Testis (tissue), 3 donors: ENCODE measurements around the gene GALNT17. TPM values are rescaled to one million over a fixed set of nuclear protein-coding genes. Genes with fewer than 3 reads are reported as not detected.

ENCODE experiments used
- DNase-seq: peaks from one replicate; pipeline ENCODE4 v3.0.0-alpha.2; 2019
- H3K27ac ChIP-seq, 2 donors: fragments of 200-600 bp; sonication (generic); one replicate each; pipeline ENCODE4 v1.5.1; 2019
- H3K27me3 ChIP-seq: fragments of 200-600 bp; sonication (generic); one replicate; pipeline ENCODE4 v1.5.1; 2019
- H3K36me3 ChIP-seq: fragments of 200-600 bp; sonication (generic); one replicate; pipeline ENCODE4 v1.5.1; 2017; ENCODE audit warnings: low read depth; ENCODE audit errors: missing control alignments
- H3K4me1 ChIP-seq: fragments of 200-600 bp; sonication (generic); one replicate; pipeline ENCODE4 v1.5.1; 2019
- H3K4me3 ChIP-seq, 2 donors: fragments of 200-600 bp; sonication (generic); one replicate each; pipeline ENCODE4 v1.5.1; 2017 to 2019
- H3K9me3 ChIP-seq: fragments of 200-600 bp; sonication (generic); one replicate; pipeline ENCODE4 v1.5.1; 2017
- CTCF ChIP-seq, 3 experiments: fragments of 450-650 bp in 2 of 3; fragments of 200-600 bp in 1 of 3; sonication (generic) in 1 of 3; IDR thresholded peaks; one replicate each; pipeline ENCODE4 v1.5.1; 2016 to 2019; ENCODE audit warnings: antibody characterized with exemption in 3 of 3, mild to moderate bottlenecking in 2 of 3, moderate library complexity in 1 of 3
- POLR2A ChIP-seq: fragments of 450-650 bp; IDR thresholded peaks from one replicate; pipeline ENCODE4 v1.6.1; 2017; ENCODE audit warnings: antibody characterized with exemption, mild to moderate bottlenecking, moderate library complexity
- WGBS, 2 donors: methylation state at CpG; one replicate each; pipeline ENCODE4 v1.1.5; 2018; 5-methylcytosine and 5-hydroxymethylcytosine counted together
- intact Hi-C: fragments of 100-400 bp; cut with DNase I; formaldehyde crosslinking; loops from one replicate; pipeline ENCODE4 v1.15.1; 2023; ENCODE audit warnings: low total_unique reads
- polyA plus RNA-seq: library from polyadenylated mRNA; stranded (reverse); fragments of 350-450 nt; fragmentation: Illumina TruSeq; extraction: RNeasy Lipid Tissue Mini Kit (QIAGEN cat#74804); gene quantifications from one replicate; pipeline ENCODE4 v1.2.3, GENCODE V29; 2014; ENCODE audit warnings: low read depth, low replicate concordance; ENCODE audit not compliant: insufficient read depth
- total RNA-seq, 2 donors: library from RNA; depleted of rRNA; stranded (reverse); fragments of >200 nt; gene quantifications; one replicate each; pipeline ENCODE4 v1.2.3, GENCODE V29; 2016

GALNT17 gene
- total and polyA plus RNA-seq, 3 donors from 2014 or later, result 10.9 to 39.1 (median 29.4) TPM

DNA sequence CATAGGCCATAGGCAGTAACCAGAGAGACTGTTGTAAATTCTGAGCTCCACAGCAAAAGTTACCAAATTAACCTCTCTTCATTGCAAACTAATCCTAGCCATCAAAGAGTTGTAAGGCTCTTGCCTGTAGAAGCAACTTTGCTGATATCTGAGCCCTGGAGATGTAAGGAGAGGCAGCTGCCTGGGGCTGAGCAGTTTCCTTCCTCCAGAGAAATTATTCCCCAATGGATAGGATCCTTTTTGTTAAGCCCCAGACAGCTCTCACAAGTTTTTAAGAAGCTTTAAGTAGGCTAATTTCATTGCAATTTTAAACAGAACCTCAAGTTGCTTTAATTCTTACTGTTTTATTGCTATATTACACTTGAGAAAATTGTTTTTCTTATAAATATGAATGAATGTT, 211.1 kb downstream of the GALNT17 start:
- H3K27ac ChIP-seq, result no peak overlapping the region
- no peak for TF ChIP-seq POLR2A
- TF ChIP-seq CTCF (IDR thresholded peaks at IDR 0.05), result no peak
- no peak overlapping the region for H3K4me3 ChIP-seq
- no peak for DNase-seq
- peaks cover 7% of the 10 kb centered on the region for H3K4me1 ChIP-seq
- intact Hi-C loops, result no loop called here
- no peaks in the 10 kb centered on the region for H3K27me3 ChIP-seq
- no peaks in the 10 kb centered on the region for H3K36me3 ChIP-seq
- H3K9me3 ChIP-seq, result no peaks in the 10 kb centered on the region

- H3K9me3 ChIP-seq, result no peaks in the 10 kb centered on the region
- TF ChIP-seq CTCF (IDR thresholded peaks at IDR 0.05) (no peak), POLR2A (no peak)
- H3K27me3 ChIP-seq, result no peaks in the 10 kb centered on the region
- H3K4me1 ChIP-seq, result peaks cover 7% of the 10 kb centered on the region
- DNase-seq, result peak; percentile 86
- no peak overlapping the region for H3K4me3 ChIP-seq
- H3K36me3 ChIP-seq, result no peaks in the 10 kb centered on the region
- WGBS, 2 donors, result 20 to 35% methylated on average over 1 of the region's 1 CpG
- H3K27ac ChIP-seq, result peak overlapping the region in 1 of 2 donors; percentile 22
- intact Hi-C loops, result no loop called here
Measured at GRCh38 chr7:71343892-71344291, 211.9 kb downstream of the GALNT17 start.

DNA sequence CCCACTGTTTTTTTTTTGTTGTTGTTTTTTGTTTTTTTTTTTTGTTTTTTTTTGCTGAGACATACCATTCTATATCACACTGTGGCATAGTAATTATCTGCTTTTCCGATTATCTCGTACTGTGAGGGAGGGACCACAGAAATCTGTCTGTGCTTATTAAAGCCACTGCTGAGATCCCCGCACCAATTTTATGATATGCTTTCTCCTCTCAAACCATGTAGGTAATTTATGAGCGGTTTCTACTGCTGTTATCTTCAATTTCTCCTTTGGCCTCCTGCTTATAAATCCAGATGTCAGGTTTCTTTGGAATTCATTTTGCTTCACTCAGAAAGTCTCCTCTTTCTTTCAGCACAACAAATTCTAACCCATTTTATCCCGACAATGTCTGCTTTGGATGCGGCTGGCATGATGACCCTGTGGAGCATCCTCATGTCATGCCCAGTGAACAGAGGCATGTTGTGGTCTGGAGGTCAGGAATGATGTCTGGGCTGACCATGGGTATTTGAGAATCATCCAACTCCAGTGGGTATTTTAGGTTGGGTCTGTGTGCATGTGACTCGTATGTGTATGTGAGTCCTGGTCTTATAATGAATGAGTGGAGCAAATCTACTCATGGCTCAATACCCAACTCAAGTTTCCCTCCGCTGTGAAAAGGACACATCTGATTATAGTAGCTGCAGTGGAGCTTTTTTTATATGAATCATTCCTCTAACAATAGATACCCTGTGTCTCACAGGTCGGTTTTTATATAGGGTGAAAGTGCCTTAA, 213.4 kb downstream of the GALNT17 start:
- no peak for DNase-seq
- no peaks in the 10 kb centered on the region for H3K36me3 ChIP-seq
- 63 to 64% methylated on average over 9 of the region's 9 CpGs for WGBS, 2 donors
- H3K4me3 ChIP-seq, result no peak overlapping the region
- H3K9me3 ChIP-seq, result no peaks in the 10 kb centered on the region
- no peaks in the 10 kb centered on the region for H3K27me3 ChIP-seq
- no peak overlapping the region for H3K27ac ChIP-seq
- intact Hi-C loops, result no loop called here
- TF ChIP-seq CTCF (IDR thresholded peaks at IDR 0.05) (no peak), POLR2A (no peak)
- H3K4me1 ChIP-seq, result peaks cover 1% of the 10 kb centered on the region

DNA sequence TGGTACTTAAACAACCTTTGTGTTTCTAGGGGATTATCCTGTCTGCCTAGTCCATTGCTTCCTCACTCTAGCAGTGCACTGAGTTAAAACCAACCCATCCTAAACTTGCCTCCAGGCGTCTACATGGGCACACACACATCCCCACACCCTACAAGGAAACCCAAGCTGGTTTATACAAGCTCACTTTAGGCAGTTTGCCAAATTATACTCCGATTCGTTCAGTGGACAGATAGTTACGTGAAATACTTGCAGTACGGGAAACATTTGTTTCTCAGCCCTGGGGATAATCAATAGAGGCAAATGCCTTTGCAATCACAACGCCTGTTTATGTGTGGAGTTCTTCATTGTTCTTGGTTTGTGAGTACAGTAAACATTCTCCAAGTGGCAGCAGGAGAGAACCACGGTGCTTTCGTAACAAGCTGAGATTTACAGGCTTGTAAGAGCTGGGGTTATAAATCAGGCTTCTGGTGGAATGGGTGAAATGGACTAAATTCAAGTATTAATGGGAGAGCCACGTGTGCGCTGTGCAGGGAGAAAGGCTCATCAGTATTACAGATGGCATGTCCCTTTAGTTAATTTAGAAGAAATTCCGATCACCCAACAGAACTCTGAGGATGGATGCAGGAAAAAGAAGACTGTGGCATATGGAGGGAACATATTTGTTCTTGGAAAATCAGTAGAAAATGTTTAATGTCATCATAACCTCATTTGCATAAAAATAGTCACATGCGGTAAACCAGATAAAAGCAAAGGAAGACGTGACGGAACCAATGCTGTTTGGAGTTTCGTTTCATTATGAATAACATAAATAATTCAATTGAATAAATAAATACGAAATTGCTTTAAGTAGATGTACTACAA, 217.1 kb downstream of the GALNT17 start:
- no peak overlapping the region for H3K4me3 ChIP-seq
- WGBS, 2 donors, result 74 to 76% methylated on average over 16 of the region's 16 CpGs
- intact Hi-C loops, result no loop called here

More for the DNA sequence above, 217.1 kb downstream of the GALNT17 start:
- Histone ChIP-seq H3K27me3 (no peaks in the 10 kb centered on the region), H3K36me3 (no peaks in the 10 kb centered on the region), H3K27ac (no peak overlapping the region), H3K9me3 (no peaks in the 10 kb centered on the region), H3K4me1 (no peaks in the 10 kb centered on the region)
- DNase-seq, result no peak
- TF ChIP-seq CTCF (IDR thresholded peaks at IDR 0.05), result no peak
- no peak for TF ChIP-seq POLR2A
